ENCODE results near the gene AXIN2.

DNA sequence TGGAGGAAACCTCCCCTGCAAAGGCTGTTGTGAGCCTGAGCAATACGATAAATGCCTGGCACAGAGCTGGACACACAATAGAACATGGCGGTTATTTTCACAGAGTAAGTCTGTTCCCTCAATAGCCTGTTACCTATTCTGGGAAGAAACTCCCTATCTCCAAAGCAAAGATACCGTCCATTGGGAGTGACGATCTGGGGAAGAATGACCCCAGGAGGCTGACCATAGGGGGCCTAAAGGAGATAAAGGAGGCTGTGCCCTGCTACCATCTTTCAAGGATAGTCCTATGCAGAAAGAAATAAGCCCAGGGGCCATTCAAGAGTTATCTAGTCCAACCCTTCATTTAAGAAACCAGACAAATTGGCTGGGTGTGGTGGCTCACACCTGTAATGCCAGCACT is 4.1 kb upstream of the AXIN2 start:
- TF ChIP-seq POLR2A (IDR thresholded peaks at IDR 0.05) = no peak
- TF ChIP-seq, protein P1, sequence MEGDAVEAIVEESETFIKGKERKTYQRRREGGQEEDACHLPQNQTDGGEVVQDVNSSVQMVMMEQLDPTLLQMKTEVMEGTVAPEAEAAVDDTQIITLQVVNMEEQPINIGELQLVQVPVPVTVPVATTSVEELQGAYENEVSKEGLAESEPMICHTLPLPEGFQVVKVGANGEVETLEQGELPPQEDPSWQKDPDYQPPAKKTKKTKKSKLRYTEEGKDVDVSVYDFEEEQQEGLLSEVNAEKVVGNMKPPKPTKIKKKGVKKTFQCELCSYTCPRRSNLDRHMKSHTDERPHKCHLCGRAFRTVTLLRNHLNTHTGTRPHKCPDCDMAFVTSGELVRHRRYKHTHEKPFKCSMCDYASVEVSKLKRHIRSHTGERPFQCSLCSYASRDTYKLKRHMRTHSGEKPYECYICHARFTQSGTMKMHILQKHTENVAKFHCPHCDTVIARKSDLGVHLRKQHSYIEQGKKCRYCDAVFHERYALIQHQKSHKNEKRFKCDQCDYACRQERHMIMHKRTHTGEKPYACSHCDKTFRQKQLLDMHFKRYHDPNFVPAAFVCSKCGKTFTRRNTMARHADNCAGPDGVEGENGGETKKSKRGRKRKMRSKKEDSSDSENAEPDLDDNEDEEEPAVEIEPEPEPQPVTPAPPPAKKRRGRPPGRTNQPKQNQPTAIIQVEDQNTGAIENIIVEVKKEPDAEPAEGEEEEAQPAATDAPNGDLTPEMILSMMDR (IDR thresholded peaks at IDR 0.05) = no peak

Data from ovary (tissue), 3 donors.